Neural progenitor cell (in vitro differentiated cells): ENCODE results near the gene GPR137B.

Experiments
- CTCF ChIP-seq: fragments of 200-600 bp; sonication (generic); IDR thresholded peaks from 2 replicates; pipeline ENCODE4 v1.5.1; 2017; ENCODE audit warnings: antibody characterized with exemption, mild to moderate bottlenecking
- EZH2 ChIP-seq: fragments of 200-600 bp; sonication (generic); IDR thresholded peaks from 2 replicates; pipeline ENCODE4 v1.6.1; 2017; ENCODE audit warnings: antibody characterized with exemption, mild to moderate bottlenecking, moderate library complexity
- EZH2phosphoT487 ChIP-seq: fragments of 200-600 bp; sonication (generic); IDR thresholded peaks from 2 replicates; pipeline ENCODE4 v1.6.1; 2017; ENCODE audit warnings: antibody characterized with exemption

GRCh38 chr1:236220473-236220872, 78.1 kb downstream of the GPR137B start:
- TF ChIP-seq CTCF (no peak), EZH2 (no peak), EZH2phosphoT487 (no peak)
